ENCODE results near the gene ATG13.

Gene ATG13

GRCh38 chr11:46594374-46594700 is 23.0 kb upstream of the ATG13 start:
- no peaks in the 10 kb centered on the region for H3F3A ChIP-seq (ENCODE audit: insufficient read depth, low read length)
- TF ChIP-seq EZH2phosphoT487 (IDR thresholded peaks at IDR 0.05; ENCODE audit: low read length) = no peak
- TF ChIP-seq, protein P1, sequence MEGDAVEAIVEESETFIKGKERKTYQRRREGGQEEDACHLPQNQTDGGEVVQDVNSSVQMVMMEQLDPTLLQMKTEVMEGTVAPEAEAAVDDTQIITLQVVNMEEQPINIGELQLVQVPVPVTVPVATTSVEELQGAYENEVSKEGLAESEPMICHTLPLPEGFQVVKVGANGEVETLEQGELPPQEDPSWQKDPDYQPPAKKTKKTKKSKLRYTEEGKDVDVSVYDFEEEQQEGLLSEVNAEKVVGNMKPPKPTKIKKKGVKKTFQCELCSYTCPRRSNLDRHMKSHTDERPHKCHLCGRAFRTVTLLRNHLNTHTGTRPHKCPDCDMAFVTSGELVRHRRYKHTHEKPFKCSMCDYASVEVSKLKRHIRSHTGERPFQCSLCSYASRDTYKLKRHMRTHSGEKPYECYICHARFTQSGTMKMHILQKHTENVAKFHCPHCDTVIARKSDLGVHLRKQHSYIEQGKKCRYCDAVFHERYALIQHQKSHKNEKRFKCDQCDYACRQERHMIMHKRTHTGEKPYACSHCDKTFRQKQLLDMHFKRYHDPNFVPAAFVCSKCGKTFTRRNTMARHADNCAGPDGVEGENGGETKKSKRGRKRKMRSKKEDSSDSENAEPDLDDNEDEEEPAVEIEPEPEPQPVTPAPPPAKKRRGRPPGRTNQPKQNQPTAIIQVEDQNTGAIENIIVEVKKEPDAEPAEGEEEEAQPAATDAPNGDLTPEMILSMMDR (IDR thresholded peaks at IDR 0.05; ENCODE audit: low read length) = no peak
- TF ChIP-seq EZH2 (optimal IDR thresholded peaks at IDR 0.05; ENCODE audit: low read depth, low read length) = no peak
- H2AFZ ChIP-seq (ENCODE audit: low read length) = peak overlapping the region; percentile 99

DNA sequence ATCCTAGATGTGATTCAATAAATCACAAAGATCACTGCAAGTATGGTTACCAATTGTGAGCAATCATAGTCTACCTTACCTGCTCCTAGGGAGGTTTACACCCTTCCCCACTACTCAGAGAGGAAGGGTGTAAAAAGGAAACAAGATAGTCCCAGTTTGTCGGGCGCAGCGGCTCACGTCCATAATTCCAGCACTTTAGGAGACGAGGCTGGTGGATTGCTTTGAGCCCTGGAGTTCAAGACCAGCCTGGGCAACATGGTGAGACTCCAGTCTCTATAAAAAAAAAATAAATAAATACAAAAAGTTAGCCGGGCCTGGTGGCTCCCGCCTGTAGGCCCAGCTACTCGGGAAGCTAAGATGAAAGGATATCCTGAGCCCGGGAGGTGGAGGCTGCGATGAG is 22.6 kb upstream of the ATG13 start:
- Histone ChIP-seq H2AFZ (ENCODE audit: low read length) (peak overlapping the region; percentile 99), H3K27me3 (replicated peaks; ENCODE audit: insufficient read depth, low read length) (no peaks in the 10 kb centered on the region), H3K9ac (ENCODE audit: low read length) (no peak overlapping the region)

More at GRCh38 chr11:46594374-46594700, 23.0 kb upstream of the ATG13 start:
- DNase-seq = no peak
- H3K4me3 ChIP-seq (ENCODE audit: low read length) = peak overlapping the region; percentile 85
- H4K20me1 ChIP-seq (ENCODE audit: insufficient read depth, low read length) = no peaks in the 10 kb centered on the region; the same call in 1 of the 2 replicates
- H3K79me2 ChIP-seq (ENCODE audit: low read length) = peaks cover 46% of the 10 kb centered on the region
- H3K27me3 ChIP-seq (replicated peaks; ENCODE audit: insufficient read depth, low read length) = no peaks in the 10 kb centered on the region
- no peaks in the 10 kb centered on the region for H3K36me3 ChIP-seq (replicated peaks; ENCODE audit: insufficient read depth, low read length)
- H3K4me2 ChIP-seq (ENCODE audit: low read depth, low read length) = peak overlapping the region; percentile 65
- no peaks in the 10 kb centered on the region for H3K9me3 ChIP-seq (replicated peaks; ENCODE audit: insufficient read depth, low read length)
- peaks cover 6% of the 10 kb centered on the region; the same call in 1 of the 2 replicates for H3K4me1 ChIP-seq (ENCODE audit: low read length)
- H3K9me2 ChIP-seq (replicated peaks; ENCODE audit: insufficient read depth, low read length) = no peaks in the 10 kb centered on the region
- H3K9ac ChIP-seq (ENCODE audit: low read length) = peak overlapping the region; percentile 74; the same call in 1 of the 2 replicates
- peak overlapping the region; percentile 26; the same call in 1 of the 2 replicates for H3K27ac ChIP-seq (ENCODE audit: low read length)

DNA sequence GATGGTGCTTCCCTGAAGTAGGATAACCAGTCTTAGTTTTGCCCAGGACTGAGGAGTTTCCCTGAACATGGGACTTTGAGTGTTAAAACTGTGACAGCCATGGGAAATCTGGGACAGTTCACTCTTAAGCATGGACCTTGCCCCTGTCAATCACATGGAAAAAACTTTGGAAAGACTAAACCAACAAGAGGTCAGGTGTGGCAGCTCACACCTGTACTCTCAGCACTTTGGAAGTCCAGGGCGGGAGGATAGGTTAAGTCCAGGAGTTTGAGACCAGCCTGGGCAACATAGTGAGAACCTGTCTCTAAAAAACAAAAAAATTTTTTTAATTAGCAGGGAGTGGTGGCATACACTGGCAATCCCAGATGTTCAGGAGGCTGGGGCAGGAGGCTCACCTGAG is 20.2 kb upstream of the ATG13 start:
- Histone ChIP-seq H3K4me3 (ENCODE audit: low read length) (no peak overlapping the region), H3K9me2 (replicated peaks; ENCODE audit: insufficient read depth, low read length) (no peaks in the 10 kb centered on the region), H3K9ac (ENCODE audit: low read length) (no peak overlapping the region), H4K20me1 (ENCODE audit: insufficient read depth, low read length) (no peaks in the 10 kb centered on the region), H3F3A (ENCODE audit: insufficient read depth, low read length) (no peaks in the 10 kb centered on the region), H3K36me3 (replicated peaks; ENCODE audit: insufficient read depth, low read length) (no peaks in the 10 kb centered on the region), H3K9me3 (replicated peaks; ENCODE audit: insufficient read depth, low read length) (no peaks in the 10 kb centered on the region), H2AFZ (ENCODE audit: low read length) (no peak overlapping the region), H3K27ac (ENCODE audit: low read length) (no peak overlapping the region), H3K79me2 (ENCODE audit: low read length) (peaks cover 17% of the 10 kb centered on the region), H3K4me1 (ENCODE audit: low read length) (peaks cover 15% of the 10 kb centered on the region), H3K4me2 (ENCODE audit: low read depth, low read length) (no peak overlapping the region), H3K27me3 (replicated peaks; ENCODE audit: insufficient read depth, low read length) (no peaks in the 10 kb centered on the region)
- DNase-seq = no peak
- TF ChIP-seq, protein P1 (IDR thresholded peaks at IDR 0.05; ENCODE audit: low read length) = no peak
- no peak for TF ChIP-seq EZH2 (optimal IDR thresholded peaks at IDR 0.05; ENCODE audit: low read depth, low read length)
- TF ChIP-seq EZH2phosphoT487 (IDR thresholded peaks at IDR 0.05; ENCODE audit: low read length) = no peak

More for the DNA sequence above, 22.6 kb upstream of the ATG13 start:
- Histone ChIP-seq H3K27ac (ENCODE audit: low read length) (no peak overlapping the region), H3K9me3 (replicated peaks; ENCODE audit: insufficient read depth, low read length) (no peaks in the 10 kb centered on the region), H3K79me2 (ENCODE audit: low read length) (peaks cover 41% of the 10 kb centered on the region), H3K9me2 (replicated peaks; ENCODE audit: insufficient read depth, low read length) (no peaks in the 10 kb centered on the region), H3K36me3 (replicated peaks; ENCODE audit: insufficient read depth, low read length) (no peaks in the 10 kb centered on the region), H4K20me1 (ENCODE audit: insufficient read depth, low read length) (no peaks in the 10 kb centered on the region), H3K4me2 (ENCODE audit: low read depth, low read length) (peak overlapping the region; percentile 65), H3F3A (ENCODE audit: insufficient read depth, low read length) (no peaks in the 10 kb centered on the region), H3K4me3 (ENCODE audit: low read length) (no peak overlapping the region), H3K4me1 (ENCODE audit: low read length) (peaks cover 6% of the 10 kb centered on the region; the same call in 1 of the 2 replicates)
- no peak for TF ChIP-seq EZH2phosphoT487 (IDR thresholded peaks at IDR 0.05; ENCODE audit: low read length)
- TF ChIP-seq, protein P1 (IDR thresholded peaks at IDR 0.05; ENCODE audit: low read length) = no peak
- no peak for TF ChIP-seq EZH2 (optimal IDR thresholded peaks at IDR 0.05; ENCODE audit: low read depth, low read length)
- no peak for DNase-seq

All from MM.1S (cell line).